HG03457 (cell line): ENCODE measurements around the gene LCT.
"Not testable (repeated sequence)": the region's sequence is repeated elsewhere in the genome, so short reads cannot be mapped to it uniquely, and the experiment has no call there.

Source experiments
- ATAC-seq: cut with Tn5 transposase; IDR thresholded peaks from one replicate; pipeline ENCODE4 v1.9.1; 2021; ENCODE audit warnings: moderate number of reproducible peaks; ENCODE audit not compliant: unreplicated experiment

Gene LCT

DNA sequence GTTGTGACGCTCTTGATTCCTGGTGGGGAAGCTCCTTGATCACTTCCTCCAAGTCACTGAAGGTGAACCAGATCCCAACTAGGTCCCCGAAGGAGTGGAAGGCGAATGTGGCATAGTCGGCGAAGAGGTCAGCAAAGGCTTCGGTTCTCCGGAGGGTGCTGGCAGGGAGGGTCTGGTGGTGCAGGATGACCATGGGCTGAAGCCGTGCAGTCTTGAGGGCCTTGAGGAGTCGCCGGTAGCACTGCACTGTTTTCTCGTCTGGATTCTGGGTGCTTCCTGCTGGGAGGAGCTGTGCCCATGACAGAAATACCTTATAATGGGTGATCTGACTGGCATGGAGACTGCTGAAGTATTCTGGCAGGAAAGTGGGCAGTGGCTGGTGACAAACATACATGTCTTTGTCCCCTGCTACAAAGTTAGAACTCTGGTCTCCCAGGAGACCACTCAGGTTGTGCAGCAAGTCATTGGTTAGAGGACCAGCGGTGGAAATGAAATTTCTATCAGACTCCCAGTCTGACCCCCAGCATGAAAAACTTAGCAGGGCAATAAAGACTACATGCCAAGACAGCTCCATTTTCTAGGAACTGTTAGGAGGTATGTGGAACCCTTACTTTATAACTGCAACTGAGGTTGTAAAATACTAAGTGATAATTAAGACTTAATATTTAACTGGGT, at the start of gene LCT:
TSS of gene LCT (minus strand) at position 589 of the 675 bp plus-strand sequence. CDS start at position 574, 15 bp downstream.
- no peak for ATAC-seq

DNA sequence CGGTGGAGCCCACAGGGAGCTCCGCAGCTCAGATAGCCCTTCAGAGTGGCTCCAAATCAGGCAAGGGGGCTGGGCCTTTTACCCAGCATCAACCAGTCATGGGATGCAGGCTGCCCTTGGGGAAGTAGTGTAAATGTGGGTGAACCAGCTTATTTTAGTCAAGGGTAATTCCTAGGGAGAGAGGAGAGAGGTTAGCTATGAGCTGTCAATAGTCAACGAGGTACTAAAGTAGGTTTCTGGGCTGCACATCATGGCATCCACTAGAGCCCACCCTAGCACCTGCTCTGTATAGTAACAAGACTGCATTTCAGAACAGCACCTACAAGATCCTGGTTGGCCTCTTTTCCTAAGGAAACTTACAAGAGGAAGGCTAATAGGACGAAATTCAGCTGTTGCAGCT, 48.7 kb upstream of the LCT start:
- no peak for ATAC-seq

DNA sequence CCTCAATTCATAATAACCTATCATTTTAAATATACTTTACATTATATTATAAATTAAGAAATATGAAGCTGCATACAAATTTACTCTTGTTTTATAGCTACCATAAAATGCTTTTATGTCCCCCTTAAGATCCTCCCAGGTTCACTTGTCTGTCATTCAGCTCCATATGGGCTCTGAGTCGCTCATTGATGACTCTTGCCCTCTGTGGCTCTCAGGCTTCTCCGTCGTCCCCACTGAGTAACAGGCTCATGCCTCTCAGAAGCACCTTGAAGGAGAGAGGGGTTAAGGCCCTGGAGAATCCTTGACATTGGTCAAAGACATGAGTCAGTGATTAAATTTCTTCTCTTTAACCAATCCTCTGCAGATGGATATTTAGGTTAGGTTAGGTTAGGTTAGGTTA, 45.4 kb upstream of the LCT start:
- ATAC-seq, result no peak

DNA sequence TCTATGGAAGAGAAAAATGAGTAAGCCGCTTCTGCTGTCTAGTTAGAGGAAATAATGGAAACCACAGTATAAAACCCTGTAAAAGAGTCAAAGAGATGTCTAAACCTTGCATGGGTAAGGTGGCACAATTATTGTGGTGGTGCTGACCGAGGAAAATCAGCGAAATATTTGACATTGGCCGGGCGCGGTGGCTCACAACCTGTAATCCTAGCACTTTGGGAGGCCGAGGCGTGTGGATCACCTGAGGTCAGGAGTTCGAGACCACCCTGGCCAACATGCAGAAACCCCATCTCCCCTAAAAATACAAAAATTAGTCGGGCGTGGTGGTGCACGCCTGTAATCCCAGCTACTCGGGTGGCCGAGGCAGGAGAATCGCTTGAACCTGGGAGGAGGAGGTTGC, 39.8 kb upstream of the LCT start:
- ATAC-seq, result not testable (repeated sequence)

DNA sequence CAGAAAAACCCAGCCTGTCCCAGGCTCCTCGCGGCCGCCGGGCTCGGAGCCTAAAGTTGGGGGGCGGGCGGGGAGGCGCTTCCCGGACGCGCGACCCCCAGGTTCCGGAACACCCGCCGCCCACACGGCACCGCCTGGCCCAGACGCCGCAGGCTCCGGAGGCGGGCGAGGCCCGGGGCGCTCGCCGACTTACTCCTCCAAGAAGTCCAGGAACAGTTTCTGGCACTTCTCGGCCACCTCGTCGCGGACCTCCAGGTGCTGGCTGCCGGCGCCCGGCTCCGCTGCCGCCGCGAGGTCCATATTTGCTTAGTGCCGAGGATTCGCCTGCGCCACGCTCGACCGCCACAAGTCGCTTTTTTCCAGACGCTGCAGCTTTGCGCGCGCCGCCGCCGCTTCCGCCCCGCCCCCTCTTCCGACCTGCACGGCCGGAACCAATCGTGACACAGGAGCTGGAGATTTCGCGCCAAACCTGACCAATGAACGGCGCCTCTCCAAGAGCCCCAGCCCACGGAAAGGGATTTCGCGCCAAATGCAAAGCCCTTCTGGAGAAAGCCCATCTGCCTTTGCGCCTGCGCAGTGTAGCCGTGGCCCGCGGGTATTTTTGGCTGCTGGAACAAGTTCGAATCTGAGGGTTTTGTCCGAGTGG, 39.2 kb upstream of the LCT start, which contains the start of gene MCM6:
TSS of gene MCM6 (minus strand) at position 378 of the 646 bp plus-strand sequence. CDS start at position 300, 78 bp downstream.
- peak; percentile 93 for ATAC-seq

DNA sequence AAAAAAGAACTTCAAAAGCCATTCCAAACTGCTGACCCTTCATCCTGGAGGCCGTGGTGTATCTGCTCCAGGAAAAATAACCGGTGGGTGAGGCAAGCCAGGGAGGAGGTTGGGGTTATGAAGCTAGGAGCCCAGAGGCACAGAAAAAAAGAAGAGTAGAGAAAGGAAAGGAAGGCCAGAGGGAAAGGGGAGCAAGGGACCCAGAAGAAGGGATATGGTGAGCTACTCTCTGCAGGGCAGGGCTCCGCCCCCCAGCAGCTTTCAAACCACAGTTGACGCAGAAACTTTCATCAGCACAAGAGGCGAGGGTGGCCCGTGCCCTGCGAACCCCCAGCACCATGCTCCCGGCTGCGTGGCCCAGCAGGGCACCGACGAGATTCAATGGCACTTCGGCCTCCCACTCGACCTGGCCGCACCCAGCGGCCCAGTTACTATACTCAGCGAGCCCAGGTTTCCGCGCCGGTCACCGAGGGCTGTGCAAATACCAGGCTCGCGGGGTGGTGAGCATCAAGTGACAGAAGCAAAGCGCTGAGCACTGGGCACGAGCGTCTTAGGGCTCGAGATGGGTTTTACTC, 38.6 kb upstream of the LCT start:
- ATAC-seq, result peak; percentile 44

DNA sequence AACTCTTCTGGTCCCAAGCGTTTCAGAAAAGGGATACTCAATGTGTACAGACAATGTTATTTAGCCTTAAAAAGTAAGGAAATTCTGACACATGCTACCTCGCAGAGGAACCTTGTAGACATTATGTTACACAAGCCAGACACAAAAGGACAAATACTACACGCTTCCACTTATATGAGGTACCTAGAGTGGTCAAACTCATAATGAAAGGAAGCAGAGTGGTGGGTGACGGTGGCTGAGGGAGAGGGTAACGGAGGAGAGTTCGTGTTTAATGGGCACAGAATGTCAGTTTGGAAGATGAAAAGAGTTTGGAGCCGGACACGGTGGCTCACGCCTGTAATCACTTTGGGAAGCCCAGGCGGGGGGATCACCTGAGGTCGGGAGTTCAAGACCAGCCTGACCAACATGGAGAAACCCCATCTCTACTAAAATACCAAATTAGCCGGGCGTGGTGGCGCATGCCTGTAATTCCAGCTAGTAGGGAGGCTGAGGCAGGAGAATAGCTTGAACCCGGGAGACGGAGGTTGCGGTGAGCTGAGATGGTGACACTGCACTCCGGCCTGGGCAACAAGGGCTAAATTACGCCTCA, 37.9 kb upstream of the LCT start:
- ATAC-seq, result no peak

DNA sequence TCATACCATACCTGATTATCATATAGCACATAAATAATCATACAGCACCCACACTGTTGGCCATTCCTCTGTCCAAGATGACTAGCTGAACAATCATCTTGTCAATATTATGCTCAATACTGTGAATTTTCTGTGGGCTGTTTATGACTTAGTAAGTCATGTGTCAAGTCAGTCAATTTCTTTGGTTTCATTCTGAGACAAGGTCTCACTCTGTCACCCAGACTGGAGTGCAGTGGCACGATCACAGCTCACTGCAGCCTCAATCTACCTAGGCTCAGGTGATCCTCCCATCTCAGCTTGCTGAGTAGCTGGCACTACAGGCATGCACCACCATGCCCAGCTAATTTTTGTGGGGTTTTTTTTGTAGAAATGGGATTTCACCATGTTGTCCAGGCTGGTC, 33.6 kb upstream of the LCT start:
- no peak for ATAC-seq

DNA sequence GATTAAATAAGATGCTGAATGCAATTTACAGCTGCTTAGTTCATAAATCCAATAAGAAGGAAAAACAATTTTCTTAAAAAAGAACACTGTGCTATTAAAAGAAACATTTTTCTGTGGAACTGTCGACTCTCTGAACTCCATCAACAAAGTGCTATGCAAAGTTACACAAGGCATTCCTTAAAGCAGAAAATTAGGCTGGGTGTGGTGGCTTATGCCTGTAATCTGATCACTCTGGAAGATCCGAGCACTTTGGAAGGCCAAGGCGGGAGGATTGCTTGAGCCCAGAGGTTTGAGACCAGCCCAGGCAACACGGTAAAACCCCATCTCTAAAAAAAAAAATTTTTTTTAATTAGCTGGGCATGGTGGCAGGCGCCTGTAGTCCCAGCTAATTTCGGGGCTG, 26.2 kb upstream of the LCT start:
- no peak for ATAC-seq

DNA sequence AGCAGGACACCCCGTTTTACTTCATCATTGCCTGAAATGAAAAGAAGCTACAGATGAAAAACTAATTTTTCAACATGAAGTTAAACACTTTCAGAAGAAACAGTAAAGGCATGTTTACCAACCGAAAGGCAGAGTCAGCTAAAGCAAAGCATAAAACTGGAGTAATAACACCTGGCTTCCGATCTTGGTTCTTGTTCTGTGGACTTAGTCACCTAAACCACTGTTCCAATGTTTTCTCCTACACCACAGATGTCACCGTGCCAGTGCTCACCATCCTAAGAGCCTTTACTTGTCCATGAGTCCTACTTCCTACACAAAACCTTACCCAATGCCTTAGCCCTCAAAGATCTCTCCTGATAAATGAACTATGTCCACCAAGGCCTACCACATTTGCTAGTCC, 25.7 kb upstream of the LCT start:
- ATAC-seq, result no peak

DNA sequence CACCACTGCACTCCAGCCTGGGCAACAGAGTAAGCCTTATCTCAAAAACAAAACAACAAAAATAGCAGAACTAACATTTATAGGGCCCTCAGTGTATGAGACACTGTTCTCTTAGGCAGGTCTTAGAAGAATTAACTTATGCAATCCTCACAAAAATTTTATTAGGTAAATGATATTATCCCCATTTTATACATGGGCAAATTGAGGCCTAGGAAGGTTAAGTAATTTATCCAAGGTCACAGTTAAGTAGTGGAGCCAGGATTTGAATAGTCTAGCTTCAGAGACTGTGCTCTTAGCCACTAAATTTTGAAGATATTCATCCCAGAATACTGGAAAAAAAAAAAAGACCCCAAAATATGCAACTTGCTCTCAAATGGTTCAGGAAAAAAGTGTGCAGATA, 16.4 kb upstream of the LCT start:
- no peak for ATAC-seq

DNA sequence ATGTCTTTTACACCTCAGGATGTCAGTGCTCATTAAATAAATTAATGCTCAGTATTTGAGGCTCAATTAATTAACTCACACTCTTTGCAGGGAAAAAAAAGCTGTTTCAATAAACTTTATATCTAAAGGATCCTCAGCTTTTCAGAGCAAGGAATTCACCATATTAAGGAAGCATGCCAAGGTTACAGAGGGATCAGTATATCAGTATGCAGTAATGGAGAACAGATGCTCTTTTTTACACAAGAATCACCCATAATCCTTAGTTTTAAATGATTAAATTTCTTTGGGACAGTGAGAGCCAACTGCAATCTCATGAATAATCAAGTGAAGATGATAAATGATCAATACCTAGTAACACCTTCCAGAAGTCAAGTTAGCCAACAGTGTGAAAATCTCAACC, 14.9 kb upstream of the LCT start:
- ATAC-seq, result no peak

DNA sequence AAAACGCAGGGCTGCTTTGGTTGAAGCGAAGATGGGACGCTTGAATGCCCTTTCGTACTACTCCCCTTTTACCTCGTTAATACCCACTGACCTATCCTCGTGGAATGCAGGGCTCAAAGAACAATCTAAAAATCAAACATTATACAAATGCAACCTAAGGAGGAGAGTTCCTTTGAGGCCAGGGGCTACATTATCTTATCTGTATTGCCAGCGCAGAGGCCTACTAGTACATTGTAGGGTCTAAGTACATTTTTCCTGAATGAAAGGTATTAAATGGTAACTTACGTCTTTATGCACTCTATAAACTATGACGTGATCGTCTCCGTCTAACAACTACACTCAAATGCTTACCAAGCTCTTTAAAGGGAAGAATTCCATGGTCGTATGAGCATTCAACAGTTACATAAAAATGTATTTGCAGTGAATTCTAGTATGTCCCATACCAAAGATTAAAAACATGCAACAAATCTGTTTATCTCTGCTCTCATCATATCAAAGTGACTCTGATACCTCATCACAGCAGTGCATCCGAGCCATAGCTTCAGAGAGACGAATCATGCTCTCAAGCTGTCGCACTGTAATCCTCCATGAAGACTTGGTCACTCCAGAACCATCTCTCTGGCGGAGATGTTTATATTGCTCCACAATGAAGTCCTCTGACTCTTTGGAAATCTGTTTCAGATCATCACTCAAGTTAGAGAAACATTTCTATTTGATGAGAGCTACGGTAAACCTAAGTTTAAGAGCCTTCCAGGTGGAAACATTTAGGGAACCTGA, 14.1 kb upstream of the LCT start:
- ATAC-seq, result no peak

DNA sequence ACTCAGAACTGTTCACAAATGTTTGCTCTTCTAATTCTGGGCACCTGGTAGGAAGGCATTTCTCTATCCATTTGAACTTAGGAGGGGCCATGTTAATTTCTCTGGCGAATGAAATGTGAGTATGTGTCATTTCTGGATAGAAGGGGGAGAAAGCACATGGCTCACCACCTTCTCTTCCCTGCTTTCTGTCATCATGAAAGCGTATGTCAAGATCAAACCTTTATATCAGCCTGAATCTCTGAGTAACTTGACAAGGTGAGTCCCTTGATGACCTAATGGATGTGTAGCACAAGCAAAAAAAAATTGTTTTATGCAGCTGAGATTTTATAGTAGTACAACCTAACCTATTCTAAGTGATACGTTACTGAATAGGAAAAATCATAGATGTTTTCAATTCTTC, 12.1 kb upstream of the LCT start:
- ATAC-seq, result no peak

DNA sequence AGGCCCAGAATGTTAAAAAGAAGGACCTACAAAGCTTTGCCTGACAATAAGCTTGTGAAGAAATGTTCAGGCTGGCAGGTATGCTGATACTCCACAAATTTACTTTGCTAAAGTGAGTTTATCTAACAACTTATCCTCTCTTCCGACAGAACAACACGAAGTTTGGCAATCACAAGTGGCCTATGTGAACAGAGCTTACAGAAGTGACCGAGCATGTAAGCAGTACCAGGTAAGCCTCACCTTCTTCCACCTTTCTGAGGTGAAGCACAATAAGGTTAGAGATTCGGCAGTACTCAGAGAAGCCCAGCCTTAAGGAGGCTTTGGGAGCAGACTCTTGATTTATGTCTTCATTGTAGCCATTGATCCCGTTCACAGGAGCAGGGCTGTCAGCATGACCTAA, 9.0 kb upstream of the LCT start:
- ATAC-seq, result no peak

DNA sequence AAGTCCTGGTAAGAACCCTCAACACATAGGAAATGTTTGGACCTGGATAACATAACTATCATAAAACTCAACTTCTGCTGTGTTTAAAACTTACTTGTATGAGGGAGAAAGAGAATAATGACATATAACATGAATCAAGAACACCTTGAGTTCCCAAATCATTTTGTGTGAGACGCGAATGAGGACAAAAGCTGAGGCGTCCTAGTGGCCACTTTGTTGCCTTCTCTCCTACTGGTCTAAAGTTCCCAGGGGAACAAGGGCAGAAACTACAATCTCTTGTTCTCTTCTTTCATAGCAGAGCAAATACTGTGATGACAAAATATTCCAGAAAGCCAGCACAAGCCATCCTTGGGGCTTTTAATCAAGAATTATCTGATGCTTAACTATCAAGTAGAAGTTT, 8.3 kb upstream of the LCT start:
- ATAC-seq, result no peak

DNA sequence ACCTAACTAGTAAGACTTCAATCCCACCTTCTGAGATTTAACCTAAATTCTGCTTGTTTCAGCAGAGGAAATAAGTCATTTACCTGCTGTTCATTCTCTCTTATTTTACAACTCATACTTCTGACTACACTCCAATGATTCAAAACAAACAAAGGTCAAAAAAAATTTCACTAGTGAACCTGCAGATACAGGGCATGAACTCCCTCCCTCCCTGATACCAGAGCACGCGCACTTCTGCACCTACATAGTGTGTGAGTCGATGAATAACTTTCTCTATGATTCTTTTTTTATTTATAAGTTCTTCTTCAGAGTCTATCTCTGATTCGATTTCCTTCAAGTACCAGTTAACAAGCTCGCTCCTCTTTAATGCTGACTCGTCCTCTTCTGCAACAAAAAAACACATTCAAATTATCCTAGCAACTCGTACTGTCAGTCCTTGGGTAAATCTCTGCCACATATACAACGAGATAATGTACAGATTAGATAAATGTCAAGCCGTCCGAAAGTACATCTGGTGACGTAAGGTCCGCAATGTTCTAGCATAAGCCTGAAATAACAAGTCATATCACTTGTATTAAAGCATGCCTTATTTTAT, 7.4 kb upstream of the LCT start:
- no peak for ATAC-seq

DNA sequence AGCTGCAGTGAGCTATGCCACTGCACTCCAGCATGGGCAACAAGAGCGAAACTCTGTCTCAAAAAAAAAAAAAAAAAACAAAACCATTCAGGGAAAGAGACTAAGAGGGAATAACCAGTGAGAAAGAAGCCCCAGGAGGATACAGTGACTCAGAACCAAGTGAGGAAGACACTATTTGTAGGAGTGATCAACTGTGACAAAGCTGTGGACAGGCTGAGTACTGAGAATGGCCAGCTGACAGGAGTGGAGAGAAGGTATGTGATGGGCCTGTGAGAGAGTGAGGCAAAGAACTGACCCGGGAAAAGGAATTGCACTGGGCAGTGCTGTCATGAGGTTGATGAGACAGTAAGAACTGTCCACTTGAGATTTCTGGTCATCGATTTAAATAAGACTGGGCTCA, 6.7 kb upstream of the LCT start:
- ATAC-seq, result no peak

DNA sequence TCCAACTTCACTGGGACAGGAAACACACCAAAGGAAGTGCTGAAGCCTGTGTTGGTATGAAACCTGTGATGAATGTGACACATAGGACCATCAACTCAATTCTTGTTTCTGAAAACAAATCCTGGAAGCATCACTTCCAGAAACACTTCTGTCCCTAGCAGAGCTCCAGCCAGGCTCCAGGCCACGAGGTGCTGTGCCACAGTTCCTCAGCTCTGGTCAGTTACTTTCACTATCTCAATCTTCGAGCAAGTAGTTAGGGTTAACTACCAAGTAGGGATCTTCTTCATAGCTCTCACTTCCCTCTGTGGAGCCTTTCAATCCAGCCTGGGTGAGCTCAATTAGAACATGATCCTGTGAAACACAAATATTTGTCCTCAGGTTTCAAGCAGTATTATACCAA, 3.6 kb upstream of the LCT start:
- no peak for ATAC-seq

DNA sequence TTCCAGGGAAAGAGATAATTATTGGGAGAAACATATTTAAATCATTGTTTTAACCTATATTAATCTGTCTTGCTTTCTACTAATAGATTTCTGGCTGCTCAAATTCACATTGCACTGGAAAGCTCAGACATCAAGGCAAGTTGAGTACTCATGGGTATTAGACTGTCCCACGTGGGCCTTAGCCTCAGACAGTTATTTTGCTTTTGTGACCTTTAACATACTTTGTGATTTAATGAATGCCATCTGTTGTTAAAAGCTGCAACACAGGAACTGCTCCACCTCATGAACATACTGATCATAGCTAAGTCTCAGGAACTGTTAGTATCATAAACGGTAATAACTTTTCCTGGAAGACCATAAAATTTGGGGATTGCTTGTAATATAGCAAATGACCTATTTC, 2.7 kb upstream of the LCT start:
- no peak for ATAC-seq

DNA sequence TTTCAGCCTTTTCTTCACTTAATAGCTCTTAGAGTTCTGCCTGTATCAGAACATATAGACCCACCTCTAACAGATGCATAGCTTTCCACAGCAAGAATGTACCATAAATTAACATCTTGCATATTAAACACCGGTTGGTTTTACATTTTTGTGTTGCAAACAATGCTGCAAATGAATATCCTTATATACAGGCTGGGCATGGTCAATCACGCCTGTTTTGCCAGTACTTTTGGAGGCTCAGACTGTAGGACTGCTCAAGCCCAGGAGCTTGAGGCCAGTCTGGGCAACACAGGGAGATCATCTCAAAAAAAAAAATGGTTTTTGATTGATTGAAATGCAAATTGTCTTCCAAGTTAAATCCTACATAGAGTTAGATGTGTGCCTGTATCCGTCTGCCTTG, 1.5 kb upstream of the LCT start:
- no peak for ATAC-seq
